Measurements from ENCODE around the gene TAF11L14.
"Not testable (repeated sequence)": the region's sequence is repeated elsewhere in the genome, so short reads cannot be mapped to it uniquely, and the experiment has no call there.

Gene TAF11L14

GRCh38 chr5:17634160-17634559, at the start of gene TAF11L14:
TSS of gene TAF11L14 (plus strand) at chr5:17634460.
- no peaks in the 10 kb centered on the region for H3K27me3 Mint-ChIP-seq (ENCODE audit: low read depth)
- no peak for DNase-seq (ENCODE audit: low spot score)
- H3K36me3 Mint-ChIP-seq (ENCODE audit: low read depth), result no peaks in the 10 kb centered on the region
- no peak within 1 kb of the TSS for H3K27ac Mint-ChIP-seq
- no peak within 1 kb of the TSS for H3K4me3 Mint-ChIP-seq
- peaks cover 27% of the 10 kb centered on the region for H3K9me3 Mint-ChIP-seq
- H3K4me1 Mint-ChIP-seq (ENCODE audit: low read depth), result no peaks in the 10 kb centered on the region

DNA sequence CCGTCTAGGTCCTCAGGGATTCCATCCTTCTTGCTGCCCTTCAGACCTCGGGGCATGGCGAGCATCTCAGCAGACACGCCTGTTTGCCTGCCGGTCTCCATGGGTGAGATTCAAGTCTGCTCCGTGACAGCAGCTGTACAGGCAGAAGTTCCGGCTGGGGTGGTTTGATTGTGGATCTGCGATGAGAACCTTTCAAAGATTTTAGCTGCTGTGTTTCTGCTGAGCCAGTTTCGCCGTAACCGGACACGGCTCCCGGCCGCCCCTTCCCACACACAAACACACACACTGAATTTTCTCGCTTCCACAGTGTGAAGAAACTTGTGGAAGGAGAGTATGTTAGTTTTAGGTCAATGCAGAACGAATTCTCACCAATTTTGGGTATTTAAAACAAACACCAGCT, 48.6 kb upstream of the TAF11L14 start, which contains the start of gene TAF11L7:
TAF11L7 (minus strand) TSS at position 101 of the 400 bp plus-strand sequence.
- DNase-seq (ENCODE audit: low spot score); H3K27ac Mint-ChIP-seq; H3K27me3 Mint-ChIP-seq (ENCODE audit: low read depth); H3K9me3 Mint-ChIP-seq; H3K4me3 Mint-ChIP-seq; H3K4me1 Mint-ChIP-seq (ENCODE audit: low read depth); H3K36me3 Mint-ChIP-seq (ENCODE audit: low read depth): not testable (repeated sequence)

DNA sequence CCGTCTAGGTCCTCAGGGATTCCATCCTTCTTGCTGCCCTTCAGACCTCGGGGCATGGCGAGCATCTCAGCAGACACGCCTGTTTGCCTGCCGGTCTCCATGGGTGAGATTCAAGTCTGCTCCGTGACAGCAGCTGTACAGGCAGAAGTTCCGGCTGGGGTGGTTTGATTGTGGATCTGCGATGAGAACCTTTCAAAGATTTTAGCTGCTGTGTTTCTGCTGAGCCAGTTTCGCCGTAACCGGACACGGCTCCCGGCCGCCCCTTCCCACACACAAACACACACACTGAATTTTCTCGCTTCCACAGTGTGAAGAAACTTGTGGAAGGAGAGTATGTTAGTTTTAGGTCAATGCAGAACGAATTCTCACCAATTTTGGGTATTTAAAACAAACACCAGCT, 43.4 kb upstream of the TAF11L14 start, which contains the start of gene TAF11L8:
TAF11L8 (minus strand) TSS at position 101 of the 400 bp plus-strand sequence.
- not testable (repeated sequence) for H3K27me3 Mint-ChIP-seq (ENCODE audit: low read depth); H3K27ac Mint-ChIP-seq; DNase-seq (ENCODE audit: low spot score); H3K36me3 Mint-ChIP-seq (ENCODE audit: low read depth); H3K4me1 Mint-ChIP-seq (ENCODE audit: low read depth); H3K4me3 Mint-ChIP-seq; H3K9me3 Mint-ChIP-seq

GRCh38 chr5:17594255-17594654, 40.0 kb upstream of the TAF11L14 start, which contains the start of gene TAF11L9:
TSS of gene TAF11L9 (minus strand) at chr5:17594394.
- not testable (repeated sequence) for H3K9me3 Mint-ChIP-seq; H3K27ac Mint-ChIP-seq; H3K36me3 Mint-ChIP-seq (ENCODE audit: low read depth); DNase-seq (ENCODE audit: low spot score); H3K4me1 Mint-ChIP-seq (ENCODE audit: low read depth); H3K4me3 Mint-ChIP-seq; H3K27me3 Mint-ChIP-seq (ENCODE audit: low read depth)

- H3K4me1 Mint-ChIP-seq (ENCODE audit: low read depth); DNase-seq (ENCODE audit: low spot score); H3K27me3 Mint-ChIP-seq (ENCODE audit: low read depth); H3K4me3 Mint-ChIP-seq; H3K36me3 Mint-ChIP-seq (ENCODE audit: low read depth); H3K27ac Mint-ChIP-seq: not testable (repeated sequence)
- peaks cover 12% of the 10 kb centered on the region for H3K9me3 Mint-ChIP-seq
Observed at GRCh38 chr5:17597728-17598127, 36.5 kb upstream of the TAF11L14 start, which contains the start of gene TAF11L10. TSS of gene TAF11L10 (minus strand) at chr5:17597828.

DNA sequence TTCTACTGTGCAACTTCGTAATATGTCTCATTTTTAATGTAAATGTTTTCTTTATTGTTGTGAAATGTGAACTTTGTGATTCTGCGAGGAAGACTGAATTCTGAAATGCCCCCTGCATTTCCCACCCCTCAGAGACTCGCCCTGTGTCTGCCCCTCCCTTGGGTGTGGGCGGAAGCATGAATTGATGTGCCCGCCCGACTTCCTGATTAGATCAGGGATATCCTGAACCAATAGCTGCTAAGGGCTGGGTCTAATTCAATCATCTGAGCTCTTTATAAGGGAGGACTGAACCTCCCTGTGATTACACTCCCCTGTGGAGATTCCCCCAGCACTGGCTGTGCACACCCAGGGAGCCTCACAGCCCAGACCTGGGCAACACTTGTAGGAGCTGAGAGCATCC, 30.4 kb upstream of the TAF11L14 start, which contains the start of gene TAF11L11:
TAF11L11 (plus strand) TSS at position 304 of the 400 bp plus-strand sequence.
- not testable (repeated sequence) for H3K27me3 Mint-ChIP-seq (ENCODE audit: low read depth); H3K36me3 Mint-ChIP-seq (ENCODE audit: low read depth); H3K4me3 Mint-ChIP-seq; DNase-seq (ENCODE audit: low spot score); H3K4me1 Mint-ChIP-seq (ENCODE audit: low read depth); H3K27ac Mint-ChIP-seq
- peaks cover 49% of the 10 kb centered on the region for H3K9me3 Mint-ChIP-seq

GRCh38 chr5:17604951-17605350, 29.3 kb upstream of the TAF11L14 start:
- no peak for DNase-seq (ENCODE audit: low spot score)
- Mint-ChIP-seq H3K27me3 (ENCODE audit: low read depth) (no peaks in the 10 kb centered on the region), H3K27ac (no peak overlapping the region), H3K4me3 (no peak overlapping the region), H3K9me3 (peaks cover 53% of the 10 kb centered on the region), H3K36me3 (ENCODE audit: low read depth) (no peaks in the 10 kb centered on the region), H3K4me1 (ENCODE audit: low read depth) (no peaks in the 10 kb centered on the region)

DNA sequence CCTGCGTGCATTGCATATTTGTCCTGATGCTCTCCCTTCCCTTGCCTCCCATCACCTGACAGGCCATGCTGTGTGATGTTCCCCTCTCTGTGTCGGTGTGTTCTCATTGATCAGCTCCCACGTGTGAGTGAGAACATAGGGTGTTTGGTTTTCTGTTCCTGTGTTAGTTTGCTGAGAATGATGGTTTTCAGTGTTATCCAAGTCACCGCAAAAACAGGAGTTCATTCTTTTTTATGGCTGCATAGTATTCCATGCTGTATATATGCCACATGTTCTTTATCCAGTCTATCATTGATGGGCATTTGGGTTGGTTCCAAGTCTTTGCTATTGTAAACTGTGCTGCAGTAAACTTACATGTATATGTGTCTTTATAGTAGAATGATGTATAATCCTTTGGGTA, 26.8 kb upstream of the TAF11L14 start:
- H3K27me3 Mint-ChIP-seq (ENCODE audit: low read depth); H3K4me1 Mint-ChIP-seq (ENCODE audit: low read depth); DNase-seq (ENCODE audit: low spot score); H3K4me3 Mint-ChIP-seq; H3K27ac Mint-ChIP-seq; H3K36me3 Mint-ChIP-seq (ENCODE audit: low read depth): not testable (repeated sequence)
- H3K9me3 Mint-ChIP-seq, result peaks cover 57% of the 10 kb centered on the region

GRCh38 chr5:17610092-17610491, 24.2 kb upstream of the TAF11L14 start, which contains the start of gene TAF11L12:
TSS of gene TAF11L12 (plus strand) at chr5:17610392.
- not testable (repeated sequence) for H3K27ac Mint-ChIP-seq; H3K27me3 Mint-ChIP-seq (ENCODE audit: low read depth); H3K36me3 Mint-ChIP-seq (ENCODE audit: low read depth); DNase-seq (ENCODE audit: low spot score); H3K4me1 Mint-ChIP-seq (ENCODE audit: low read depth); H3K4me3 Mint-ChIP-seq
- H3K9me3 Mint-ChIP-seq, result peaks cover 56% of the 10 kb centered on the region

GRCh38 chr5:17614872-17615605, 19.2 kb upstream of the TAF11L14 start:
- no peak overlapping the region for H3K4me3 Mint-ChIP-seq
- H3K27me3 Mint-ChIP-seq (ENCODE audit: low read depth), result no peaks in the 10 kb centered on the region
- no peaks in the 10 kb centered on the region for H3K4me1 Mint-ChIP-seq (ENCODE audit: low read depth)
- peaks cover 33% of the 10 kb centered on the region for H3K9me3 Mint-ChIP-seq
- no peaks in the 10 kb centered on the region for H3K36me3 Mint-ChIP-seq (ENCODE audit: low read depth)
- no peak for DNase-seq (ENCODE audit: low spot score)
- H3K27ac Mint-ChIP-seq, result no peak overlapping the region

DNA sequence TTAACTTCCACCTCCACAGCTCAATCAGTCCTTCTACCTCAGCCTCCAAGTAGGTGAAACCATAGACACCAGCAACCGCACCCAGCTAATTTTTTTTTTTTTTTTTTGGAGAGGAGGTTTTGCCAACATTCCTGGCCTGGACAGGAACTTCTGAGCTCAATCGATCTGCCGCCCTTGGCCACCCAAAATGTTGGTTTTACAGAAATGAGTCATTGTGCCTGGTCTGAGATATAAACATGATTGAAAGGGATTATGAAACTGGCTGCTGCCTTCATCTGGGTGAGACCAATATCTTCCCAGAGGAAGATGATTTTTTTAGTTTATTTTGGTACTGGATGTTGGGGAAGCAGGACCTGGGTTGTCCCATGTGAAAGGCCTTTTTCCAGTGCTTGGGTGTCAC, 14.9 kb upstream of the TAF11L14 start:
- H3K36me3 Mint-ChIP-seq (ENCODE audit: low read depth), result no peaks in the 10 kb centered on the region
- DNase-seq (ENCODE audit: low spot score), result no peak

GRCh38 chr5:17620627-17621026, 13.6 kb upstream of the TAF11L14 start:
- Mint-ChIP-seq H3K9me3 (peaks cover 36% of the 10 kb centered on the region), H3K4me1 (ENCODE audit: low read depth) (no peaks in the 10 kb centered on the region), H3K27me3 (ENCODE audit: low read depth) (no peaks in the 10 kb centered on the region), H3K4me3 (no peak overlapping the region), H3K27ac (no peak overlapping the region), H3K36me3 (ENCODE audit: low read depth) (no peaks in the 10 kb centered on the region)
- DNase-seq (ENCODE audit: low spot score), result no peak

More for the DNA sequence above, 14.9 kb upstream of the TAF11L14 start:
- H3K4me3 Mint-ChIP-seq, result no peak overlapping the region
- H3K4me1 Mint-ChIP-seq (ENCODE audit: low read depth), result no peaks in the 10 kb centered on the region
- H3K27me3 Mint-ChIP-seq (ENCODE audit: low read depth), result no peaks in the 10 kb centered on the region
- H3K27ac Mint-ChIP-seq, result no peak overlapping the region
- H3K9me3 Mint-ChIP-seq, result peaks cover 39% of the 10 kb centered on the region

DNA sequence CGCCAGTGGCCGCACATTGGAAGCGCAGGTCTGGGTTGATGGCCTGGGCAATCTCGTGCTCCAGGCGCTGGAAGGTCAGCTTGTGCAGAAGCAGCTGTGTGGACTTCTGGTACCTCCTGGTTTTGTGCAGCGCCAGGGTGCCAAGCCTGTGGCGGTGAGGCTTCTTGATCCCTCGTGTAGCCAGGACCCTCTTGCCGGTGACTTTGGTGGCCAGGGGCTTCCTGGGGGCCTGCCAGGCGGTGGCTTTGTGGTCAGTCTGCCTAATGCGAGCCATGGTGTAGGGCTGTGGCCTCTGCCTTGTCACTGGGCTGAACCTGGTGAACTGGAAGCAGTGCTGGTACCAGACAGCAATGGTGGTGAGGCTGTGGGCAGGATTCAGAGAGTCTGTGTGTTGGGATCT, 8.6 kb upstream of the TAF11L14 start:
- Mint-ChIP-seq H3K36me3 (ENCODE audit: low read depth) (no peaks in the 10 kb centered on the region), H3K9me3 (peaks cover 43% of the 10 kb centered on the region), H3K27me3 (ENCODE audit: low read depth) (no peaks in the 10 kb centered on the region), H3K4me3 (no peak overlapping the region), H3K27ac (no peak overlapping the region), H3K4me1 (ENCODE audit: low read depth) (no peaks in the 10 kb centered on the region)
- no peak for DNase-seq (ENCODE audit: low spot score)

DNA sequence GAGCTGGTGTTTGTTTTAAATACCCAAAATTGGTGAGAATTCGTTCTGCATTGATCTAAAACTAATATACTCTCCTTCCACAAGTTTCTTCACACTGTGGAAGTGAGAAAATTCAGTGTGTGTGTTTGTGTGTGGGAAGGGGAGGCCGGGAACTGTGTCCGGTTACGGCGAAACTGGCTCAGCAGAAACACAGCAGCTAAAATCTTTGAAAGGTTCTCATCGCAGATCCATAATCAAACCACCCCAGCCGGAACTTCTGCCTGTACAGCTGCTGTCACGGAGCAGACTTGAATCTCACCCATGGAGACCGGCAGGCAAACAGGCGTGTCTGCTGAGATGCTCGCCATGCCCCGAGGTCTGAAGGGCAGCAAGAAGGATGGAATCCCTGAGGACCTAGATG, 2.5 kb upstream of the TAF11L14 start, which contains the start of gene TAF11L13:
TAF11L13 (plus strand) TSS at position 301 of the 400 bp plus-strand sequence.
- H3K36me3 Mint-ChIP-seq (ENCODE audit: low read depth); H3K4me3 Mint-ChIP-seq; DNase-seq (ENCODE audit: low spot score); H3K27me3 Mint-ChIP-seq (ENCODE audit: low read depth); H3K27ac Mint-ChIP-seq; H3K4me1 Mint-ChIP-seq (ENCODE audit: low read depth): not testable (repeated sequence)
- H3K9me3 Mint-ChIP-seq, result peaks cover 32% of the 10 kb centered on the region

Data from T-helper 2 cell treated with Interferon-gamma antibody and Interleukin-4, amounts not matched to agents 5 μg/mL and 100 μg/mL, for 36 hours (primary cell).